D341Med (cell line): ENCODE data around the gene KLC1.
A peak's percentile ranks its signal among the peaks of the same experiment; 100 is the strongest.

Source experiments
- DNase-seq: peaks from one replicate; pipeline ENCODE4 v3.0.0; 2012; ENCODE audit warnings: low spot score

The KLC1 gene

GRCh38 chr14:103628684-103629502 lies at the start of gene KLC1:
Gene KLC1 (plus strand): TSS chr14:103629211. CDS start chr14:103654565, 25,354 bp downstream.
- peak; percentile 95 for DNase-seq

DNA sequence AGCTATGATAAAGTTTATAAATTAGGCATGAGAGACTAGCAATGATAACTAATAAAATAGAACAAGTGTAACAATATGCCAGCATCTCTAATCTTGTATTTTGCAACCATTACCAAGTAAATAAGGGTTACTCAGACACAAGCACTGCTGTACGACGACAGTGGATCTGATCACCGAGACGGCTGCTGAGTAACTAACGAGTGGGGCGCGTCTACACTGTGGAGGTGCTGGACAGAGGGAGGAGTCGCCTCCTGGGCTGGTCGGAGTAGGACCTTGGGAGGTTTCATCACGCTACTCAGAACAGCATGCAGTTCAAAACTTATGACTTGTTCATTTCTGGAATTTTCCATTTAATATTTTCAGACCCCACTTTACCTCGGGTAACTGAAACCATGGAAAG lies 47.8 kb upstream of the KLC1 start:
- DNase-seq: no peak

- no peak for DNase-seq
These were observed 46.9 kb upstream of the KLC1 start for GRCh38 chr14:103581954-103582703.

DNA sequence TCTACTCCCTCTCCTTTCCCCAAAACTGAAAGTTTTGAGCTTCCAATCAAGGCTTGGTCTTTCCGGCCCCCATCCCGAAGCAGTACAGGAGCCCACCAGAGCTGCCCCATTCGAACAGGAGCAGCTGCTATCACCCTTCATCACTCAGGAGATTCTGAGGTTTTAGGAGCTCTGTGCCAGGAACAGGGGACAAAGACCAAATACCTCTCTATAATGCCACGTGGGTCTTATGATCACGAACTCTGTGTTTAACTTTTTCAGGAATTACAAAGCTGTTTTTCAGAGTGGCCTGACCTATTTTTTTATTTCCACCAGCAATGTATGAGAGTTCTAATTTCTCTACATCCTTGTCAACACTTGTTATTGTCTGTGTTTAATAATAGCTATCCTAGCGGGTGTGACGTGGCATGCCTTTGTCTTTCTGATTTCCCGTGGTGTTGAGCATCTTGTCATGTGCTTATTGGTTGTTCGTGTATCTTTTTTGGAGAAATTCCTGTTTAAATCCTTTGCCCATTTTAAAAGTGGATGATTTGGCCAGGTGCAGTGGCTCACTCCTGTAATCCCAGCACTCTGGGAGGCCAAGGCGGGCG lies 44.6 kb upstream of the KLC1 start:
- DNase-seq: no peak

GRCh38 chr14:103593577-103593976 lies 35.4 kb upstream of the KLC1 start:
- no peak for DNase-seq

- DNase-seq: no peak
These were observed 34.7 kb upstream of the KLC1 start for GRCh38 chr14:103594265-103594664.

- DNase-seq: no peak
These were observed 31.2 kb upstream of the KLC1 start for GRCh38 chr14:103597623-103598377.

- DNase-seq: no peak
These were observed 28.5 kb upstream of the KLC1 start for GRCh38 chr14:103600503-103600902.

DNA sequence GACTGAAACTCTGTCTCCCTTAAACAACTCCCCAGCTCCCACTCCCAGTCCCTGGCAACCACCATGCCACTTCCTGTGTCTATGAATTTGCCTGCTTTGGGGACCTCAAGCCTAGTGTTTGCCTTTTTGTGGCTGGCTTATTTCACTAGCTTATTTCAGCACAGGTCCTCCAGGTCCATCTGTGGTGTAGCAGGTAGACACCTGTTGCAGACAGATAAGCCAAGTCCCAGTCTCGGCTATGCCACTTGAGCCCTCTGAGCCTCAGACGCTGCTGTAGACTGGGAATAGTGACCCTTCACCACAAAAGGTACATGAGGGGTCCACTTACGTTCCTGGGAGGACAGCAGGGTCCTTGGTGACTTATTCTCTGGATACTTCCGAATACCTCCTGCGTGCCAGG lies 24.4 kb upstream of the KLC1 start:
- no peak for DNase-seq

DNA sequence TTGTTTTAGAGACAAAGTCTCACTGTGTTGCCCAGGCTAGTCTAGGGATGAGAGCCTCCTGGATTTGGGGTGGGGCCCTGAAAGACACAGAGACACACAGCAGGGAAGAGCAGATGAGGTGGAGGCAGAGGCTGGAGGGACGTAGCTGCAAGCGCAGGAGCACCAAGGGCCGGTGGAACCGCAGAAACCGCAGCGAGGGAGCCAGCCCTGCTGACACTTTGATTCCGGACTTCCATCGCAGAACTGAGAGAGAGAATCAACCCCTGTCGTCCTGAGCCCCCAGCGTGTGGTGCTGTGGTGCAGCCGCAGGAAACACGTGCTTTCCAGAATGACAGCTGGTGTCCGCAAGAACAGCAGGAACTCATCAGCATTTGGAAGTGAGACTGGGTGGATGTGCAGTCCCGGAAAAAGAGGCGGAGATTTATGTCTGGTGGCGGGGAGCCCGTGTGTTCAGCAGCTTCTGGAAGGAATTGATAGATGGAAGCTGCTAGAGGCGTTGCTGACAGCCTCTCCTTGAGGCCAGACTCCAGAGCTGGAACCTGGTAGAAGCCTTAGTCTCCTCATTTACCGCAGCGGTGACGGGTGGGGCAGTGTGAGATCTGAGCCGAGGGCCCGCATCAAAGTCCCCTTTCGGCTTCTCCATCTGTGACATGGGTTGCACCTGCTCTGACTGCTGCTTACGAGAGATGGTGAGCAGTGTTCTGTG lies 21.9 kb upstream of the KLC1 start:
- peak; percentile 85 for DNase-seq

DNA sequence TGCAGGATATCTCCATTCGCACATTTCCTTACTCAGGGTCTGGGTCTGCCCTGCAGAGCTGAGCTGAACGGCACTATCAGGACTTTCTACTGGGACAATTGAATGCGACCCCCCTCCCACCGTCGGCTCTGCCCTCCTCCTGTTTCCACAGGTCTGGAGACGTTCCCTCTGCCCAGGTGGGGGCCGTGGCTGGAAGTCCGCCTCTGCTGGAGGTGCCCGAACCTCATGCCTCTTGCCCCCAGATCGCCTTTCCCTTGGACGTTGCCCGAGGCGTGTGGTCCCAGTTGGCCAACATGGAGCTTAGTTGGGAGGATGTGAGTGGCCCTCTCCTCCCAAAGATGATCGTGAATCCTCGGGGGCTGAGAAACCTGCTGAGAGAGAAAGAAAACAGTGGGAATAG lies 21.2 kb upstream of the KLC1 start:
- peak; percentile 24 for DNase-seq

DNA sequence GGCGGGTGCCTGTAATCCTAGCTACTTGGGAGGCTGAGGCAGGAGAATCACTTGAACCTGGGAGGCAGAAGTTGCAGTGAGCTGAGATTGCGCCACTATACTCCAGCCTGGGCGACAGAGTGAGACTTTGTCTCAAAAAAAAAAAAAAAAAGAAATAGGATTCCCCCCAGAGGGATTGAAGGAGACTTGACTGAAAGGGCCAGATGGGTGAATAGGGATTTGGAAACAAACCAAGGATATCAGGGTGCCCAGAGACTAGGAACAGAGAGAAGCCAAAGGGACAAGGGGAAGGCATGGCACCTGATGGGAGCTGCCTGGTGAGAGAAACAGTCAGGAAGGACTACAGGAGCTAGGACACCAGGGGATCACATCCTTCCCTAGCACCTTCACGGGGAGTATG lies 19.9 kb upstream of the KLC1 start:
- peak; percentile 75 for DNase-seq

GRCh38 chr14:103611215-103611614 lies 17.8 kb upstream of the KLC1 start:
- no peak for DNase-seq

DNA sequence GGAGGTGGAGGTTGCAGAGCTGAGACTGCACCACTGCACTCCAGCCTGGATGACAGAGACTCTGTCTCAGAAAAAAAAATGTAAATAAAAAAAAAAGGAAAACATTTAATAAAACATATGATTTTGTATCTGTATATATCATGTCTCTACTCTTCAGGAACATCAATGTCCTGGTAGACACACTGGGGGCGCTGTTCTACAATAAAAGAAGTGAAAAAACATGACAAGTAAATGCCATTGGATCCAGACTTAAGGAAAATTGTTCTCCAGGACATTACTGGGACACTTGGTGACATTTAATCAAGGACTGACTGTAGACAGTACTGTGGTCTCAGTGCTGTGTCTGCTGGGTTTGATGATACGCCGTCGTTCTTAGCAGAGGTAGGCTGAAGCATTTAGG lies 15.5 kb upstream of the KLC1 start:
- DNase-seq: no peak

DNA sequence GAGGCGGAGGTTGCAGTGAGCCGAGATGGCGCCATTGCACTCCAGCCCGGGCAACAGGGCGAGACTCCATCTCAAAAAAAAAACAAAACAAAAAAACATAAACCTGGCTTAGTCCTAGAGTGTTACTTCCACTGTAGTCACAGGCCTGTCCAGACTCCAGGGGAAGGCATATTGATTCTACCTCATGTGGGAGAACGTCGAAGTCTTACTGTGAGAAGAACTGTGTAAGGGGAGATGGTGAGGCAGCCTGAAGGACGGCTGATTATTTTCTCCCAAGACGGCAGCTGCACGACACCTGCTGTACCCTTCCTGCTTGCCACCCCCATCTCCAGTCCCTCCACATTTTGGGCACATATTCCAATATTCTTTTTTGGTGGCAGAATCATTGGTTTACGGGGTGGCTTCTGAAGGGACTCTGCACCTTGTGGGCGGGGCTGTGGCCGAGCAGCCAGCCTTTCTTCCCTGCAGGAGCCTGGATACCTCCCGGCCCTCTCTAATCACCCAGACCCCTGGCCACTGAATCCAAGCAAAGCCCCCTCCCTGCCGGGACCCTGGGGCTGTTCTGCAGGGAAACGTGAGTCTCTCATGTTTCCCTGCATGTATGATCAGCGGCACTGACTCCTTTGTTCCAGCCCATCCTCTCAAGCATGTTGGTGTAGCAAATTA lies 12.2 kb upstream of the KLC1 start:
- no peak for DNase-seq

- no peak for DNase-seq
These were observed 10.0 kb upstream of the KLC1 start for GRCh38 chr14:103619057-103619456.

GRCh38 chr14:103621860-103622259 lies 7.2 kb upstream of the KLC1 start:
- no peak for DNase-seq

DNA sequence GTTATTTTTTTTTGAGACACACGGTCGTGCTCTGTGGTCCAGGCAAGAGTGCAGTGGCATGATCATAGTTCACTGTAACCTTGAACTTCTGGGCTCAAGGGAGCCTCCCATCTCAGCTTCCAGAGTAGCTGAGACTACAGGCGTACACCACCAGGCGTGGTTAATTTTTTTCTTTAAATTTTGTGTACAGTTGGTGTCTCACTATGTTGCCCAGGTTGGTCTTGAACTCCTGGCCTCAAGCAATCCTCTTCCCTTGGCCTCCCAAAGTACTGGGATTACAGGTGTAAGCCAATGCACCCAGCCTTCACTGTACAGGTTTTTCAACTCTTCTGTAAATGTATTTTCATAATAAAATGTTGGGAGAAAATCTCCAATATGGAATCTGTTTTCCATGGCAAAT lies 5.7 kb upstream of the KLC1 start:
- no peak for DNase-seq

DNA sequence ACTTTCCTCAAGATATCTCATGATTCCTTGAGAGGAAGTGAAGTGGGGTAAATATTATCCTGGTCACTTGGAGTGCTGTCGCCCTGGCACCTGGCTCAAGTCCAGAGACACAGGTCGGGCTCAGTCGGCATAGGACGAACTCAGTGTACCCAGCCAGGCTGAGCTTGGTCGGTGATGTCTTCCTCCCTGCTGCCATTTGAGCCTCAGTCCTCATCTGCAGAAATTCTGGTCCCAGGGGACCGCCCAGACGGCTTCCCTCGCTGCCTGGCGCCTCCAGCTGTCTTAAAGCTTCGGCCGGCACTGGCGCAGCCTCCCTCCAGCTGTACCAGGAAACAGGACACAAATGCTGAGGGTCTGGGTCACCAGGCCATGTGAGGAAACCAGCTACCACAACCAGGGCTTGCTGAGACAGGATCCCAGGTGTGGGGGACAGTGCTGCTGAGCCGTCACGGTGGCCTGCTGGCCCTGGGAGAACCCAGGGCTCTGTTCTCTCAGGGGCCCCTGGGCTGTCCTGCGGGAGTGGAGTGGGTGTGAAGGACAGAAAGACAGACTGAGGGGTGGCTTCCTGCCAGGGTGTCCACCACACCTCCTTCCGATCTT lies 5.0 kb upstream of the KLC1 start:
- DNase-seq: peak; percentile 83

DNA sequence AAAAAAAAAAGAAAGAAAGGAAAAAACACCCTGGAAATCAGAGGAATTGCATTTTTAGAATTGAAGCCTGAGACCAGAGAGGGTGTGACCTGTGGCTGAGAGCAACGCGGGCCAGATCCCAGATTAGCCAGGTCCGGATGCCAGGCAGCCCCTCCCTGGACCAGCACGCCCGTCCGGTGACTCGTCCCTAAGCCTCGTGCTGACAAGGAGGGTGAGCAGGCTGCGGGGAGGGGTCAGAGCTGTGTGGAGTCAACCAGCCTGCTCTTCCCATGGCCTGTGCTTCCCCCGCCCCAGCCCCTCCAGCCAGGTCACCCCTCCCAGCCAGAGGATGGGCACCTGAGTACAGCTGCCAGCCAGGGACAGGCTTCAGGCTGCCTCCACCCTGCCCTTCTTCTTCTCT lies 4.2 kb upstream of the KLC1 start:
- DNase-seq: no peak
